DOHH2 (cell line): ENCODE measurements around the gene KRT80.

ENCODE experiments used
- CTCF ChIP-seq: fragments of 200-600 bp; sonication (generic); IDR thresholded peaks from one replicate; pipeline ENCODE4 v1.5.1; 2014; ENCODE audit warnings: antibody characterized with exemption, mild to moderate bottlenecking, low read depth, low read length; ENCODE audit not compliant: poor library complexity, severe bottlenecking
- EZH2phosphoT487 ChIP-seq: fragments of 200-600 bp; sonication (generic); IDR thresholded peaks from 2 replicates; pipeline ENCODE4 v1.6.1; 2017; ENCODE audit warnings: borderline replicate concordance, mild to moderate bottlenecking, antibody characterized with exemption, low read length, moderate library complexity, mixed read lengths

- no peak for TF ChIP-seq CTCF
- TF ChIP-seq EZH2phosphoT487 = no peak
These were observed 40.5 kb downstream of the KRT80 start for GRCh38 chr12:52151153-52151836.
